ENCODE results near the gene ZG16.

DNA sequence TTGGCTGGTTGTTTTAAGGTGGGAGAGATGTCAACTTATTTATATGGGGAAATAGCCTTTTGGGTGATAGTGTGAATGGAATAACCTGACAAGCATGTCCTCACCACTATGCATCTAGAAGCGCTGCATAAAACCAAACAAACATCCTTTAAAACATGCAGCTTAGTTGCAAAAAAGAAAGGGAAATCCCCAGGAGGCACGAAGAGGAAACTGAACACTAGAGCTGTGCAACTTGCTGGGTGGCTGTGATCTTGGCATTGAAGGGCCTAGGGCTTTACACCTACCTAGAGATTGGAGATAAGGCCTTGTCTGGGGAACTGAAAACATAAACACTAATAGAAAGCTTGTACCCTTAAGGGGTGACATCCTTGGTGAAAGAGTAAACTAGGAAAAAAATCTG lies 39.5 kb upstream of the ZG16 start:
- no peak for TF ChIP-seq CTCF (IDR thresholded peaks at IDR 0.05)
- TF ChIP-seq POLR2A (IDR thresholded peaks at IDR 0.05): no peak
